Measurements from ENCODE around the gene BCKDHA. TPM values are rescaled to one million over a fixed set of nuclear protein-coding genes. Genes with fewer than 3 reads are reported as not detected.

Gene BCKDHA
- total RNA-seq, 2 experiments from 2014 or later = 16.8 to 66.4 TPM

Small RNA genes within 50 kb of the gene (small RNA-seq; reads per million reads assigned to genes)
- gene RF00017 = not detected

Other genes with a start within 250 kb of the BCKDHA start
- not detected in 2 replicates for gene CYP2S1, start 204.6 kb upstream of the BCKDHA start, total RNA-seq (2014; rRNA removed; shearing (Covaris generic))
- not detected in 2 replicates for gene CYP2S1, start 204.6 kb upstream of the BCKDHA start, total RNA-seq (2022)
- not detected in 2 replicates for gene AXL, start 178.6 kb upstream of the BCKDHA start, total RNA-seq (2014; rRNA removed; shearing (Covaris generic))
- not detected in 2 replicates for gene AXL, start 178.6 kb upstream of the BCKDHA start, total RNA-seq (2022)
- 194 and 200 TPM in 2 replicates for gene HNRNPUL1, start 133.4 kb upstream of the BCKDHA start, total RNA-seq (2014; rRNA removed; shearing (Covaris generic))
- 360 and 377 TPM in 2 replicates for gene HNRNPUL1, start 133.4 kb upstream of the BCKDHA start, total RNA-seq (2022)
- gene CCDC97, start 87.6 kb upstream of the BCKDHA start, total RNA-seq (2014; rRNA removed; shearing (Covaris generic)) = 14.4 and 15.0 TPM in 2 replicates
- gene CCDC97, start 87.6 kb upstream of the BCKDHA start, total RNA-seq (2022) = 35.0 and 36.6 TPM in 2 replicates
- gene TGFB1, start 43.9 kb upstream of the BCKDHA start, total RNA-seq (2014; rRNA removed; shearing (Covaris generic)) = 10.9 and 15.5 TPM in 2 replicates
- gene TGFB1, start 43.9 kb upstream of the BCKDHA start, total RNA-seq (2022) = 69.9 and 88.8 TPM in 2 replicates
- 1.7 and 3.9 TPM in 2 replicates for gene B9D2, start 33.7 kb upstream of the BCKDHA start, total RNA-seq (2014; rRNA removed; shearing (Covaris generic))
- 3.4 and 5.2 TPM in 2 replicates for gene B9D2, start 33.7 kb upstream of the BCKDHA start, total RNA-seq (2022)
- 5.6 and 10.7 TPM in 2 replicates for gene TMEM91, start 21.3 kb upstream of the BCKDHA start, total RNA-seq (2014; rRNA removed; shearing (Covaris generic))
- gene TMEM91, start 21.3 kb upstream of the BCKDHA start, total RNA-seq (2022) = 12.7 and 13.5 TPM in 2 replicates
- gene EXOSC5, start 459 bp upstream of the BCKDHA start, total RNA-seq (2014; rRNA removed; shearing (Covaris generic)) = 48.3 and 55.8 TPM in 2 replicates
- gene EXOSC5, start 459 bp upstream of the BCKDHA start, total RNA-seq (2022) = 36.0 and 40.0 TPM in 2 replicates
- gene B3GNT8, start 29.6 kb downstream of the BCKDHA start, total RNA-seq (2014; rRNA removed; shearing (Covaris generic)) = 0.47 TPM in 1 of 2 replicates, not detected in the other
- gene B3GNT8, start 29.6 kb downstream of the BCKDHA start, total RNA-seq (2022) = 0.40 TPM in 1 of 2 replicates, not detected in the other
- 22.4 and 30.6 TPM in 2 replicates for gene DMAC2, start 42.1 kb downstream of the BCKDHA start, total RNA-seq (2014; rRNA removed; shearing (Covaris generic))
- 40.6 and 41.6 TPM in 2 replicates for gene DMAC2, start 42.1 kb downstream of the BCKDHA start, total RNA-seq (2022)
- gene ERICH4, start 45.3 kb downstream of the BCKDHA start, total RNA-seq (2014; rRNA removed; shearing (Covaris generic)) = not detected in 2 replicates
- gene ERICH4, start 45.3 kb downstream of the BCKDHA start, total RNA-seq (2022) = not detected in 2 replicates
- 25.9 and 40.8 TPM in 2 replicates for gene CEACAM21, start 178.3 kb downstream of the BCKDHA start, total RNA-seq (2014; rRNA removed; shearing (Covaris generic))
- 52.5 and 56.0 TPM in 2 replicates for gene CEACAM21, start 178.3 kb downstream of the BCKDHA start, total RNA-seq (2022)
- not detected in 2 replicates for gene CEACAM4, start 229.3 kb downstream of the BCKDHA start, total RNA-seq (2014; rRNA removed; shearing (Covaris generic))
- gene CEACAM4, start 229.3 kb downstream of the BCKDHA start, total RNA-seq (2022) = not detected in 2 replicates

All from OCI-LY7 (cell line).